ENCODE data around the gene LDB3. TPM values are rescaled to one million over a fixed set of nuclear protein-coding genes. Genes with fewer than 3 reads are reported as not detected.

Gene LDB3
- total RNA-seq, 1 experiment from 2014 or later = 0.20 TPM

GRCh38 chr10:86765548-86765947 is 97.2 kb downstream of the LDB3 start:
- TF ChIP-seq TCF7L2 (IDR thresholded peaks at IDR 0.05; ENCODE audit: borderline replicate concordance, extremely low read depth, insufficient read depth, insufficient read length) (no peak), ZBTB33 (IDR thresholded peaks at IDR 0.05; ENCODE audit: extremely low read depth, insufficient replicate concordance, low read length) (no peak), SP1 (IDR thresholded peaks at IDR 0.05; ENCODE audit: low read depth) (no peak)
- no peaks in the 10 kb centered on the region; the same call in 1 of the 2 replicates for H4K20me1 ChIP-seq (ENCODE audit: insufficient read depth)
- no peaks in the 10 kb centered on the region for H3K9me3 ChIP-seq (ENCODE audit: control insufficient read depth in 1 of 2, insufficient read depth in 1 of 2, low read depth in 1 of 2, low read length in 2 of 2)
- ChIA-PET CTCF (no interaction called here), RAD21 (ENCODE audit: low non-redundant PET in 1 of 2, low total read pairs in 2 of 2, uncharacterized antibody in 2 of 2, unreplicated experiment in 2 of 2) (interaction anchor here in 1 of 2 experiments (0.7 kb wide), 1 partner anchor 202 kb away, joined by 7 read pairs; no protein-coding TSS in a partner anchor), POLR2A (no interaction called here)
- H3K4me2 ChIP-seq (ENCODE audit: low read length) = no peak overlapping the region
- H3K9ac ChIP-seq (ENCODE audit: low read length) = no peak overlapping the region
- H3K9me2 ChIP-seq (ENCODE audit: insufficient read depth) = no peaks in the 10 kb centered on the region
- no peaks in the 10 kb centered on the region for H3K27me3 ChIP-seq (ENCODE audit: insufficient read depth, low read length)
- ATAC-seq = no peak
- H3K79me2 ChIP-seq (ENCODE audit: insufficient read depth, low read length) = peaks cover 96% of the 10 kb centered on the region
- intact Hi-C loops (cut with micrococcal nuclease) = no loop called here
- BruUV-seq (replicated peaks) = no TSS peak
- no peak overlapping the region for H3K27ac ChIP-seq (ENCODE audit: low read depth, low read length)
- no peaks in the 10 kb centered on the region for H3K36me3 ChIP-seq (ENCODE audit: control insufficient read depth in 1 of 2, insufficient read depth in 2 of 2, low read length in 2 of 2)
- H3K4me3 ChIP-seq (replicated peaks in 1 of 2; ENCODE audit: low read depth in 1 of 2, low read length in 2 of 2) = no peak overlapping the region
- DNase-seq (ENCODE audit: low read depth, low spot score) = no peak
- peaks cover 2 to 6% of the 10 kb centered on the region in 2 experiments; a peak in 2 of 4 replicates for H3K4me1 ChIP-seq (ENCODE audit: control insufficient read depth in 1 of 2, insufficient read depth in 2 of 2, low read length in 2 of 2)
- H2AFZ ChIP-seq (ENCODE audit: low read depth, low read length, poor library complexity, severe bottlenecking) = no peak overlapping the region

GRCh38 chr10:86768412-86769062 is 100.2 kb downstream of the LDB3 start:
- RAD21 ChIA-PET (ENCODE audit: low non-redundant PET in 1 of 2, low total read pairs in 2 of 2, uncharacterized antibody in 2 of 2, unreplicated experiment in 2 of 2) = no interaction called here
- TF ChIP-seq YY1 (IDR thresholded peaks at IDR 0.05; ENCODE audit: extremely low read depth, insufficient replicate concordance, low read depth, low read length) (no peak), JUND (IDR thresholded peaks at IDR 0.05) (no peak), RAD21 (IDR thresholded peaks at IDR 0.05; ENCODE audit: low read depth) (no peak), REST (IDR thresholded peaks at IDR 0.05; ENCODE audit: low read depth) (no peak), EGR1 (IDR thresholded peaks at IDR 0.05; ENCODE audit: low read depth) (no peak), EZH2 (IDR thresholded peaks at IDR 0.05) (no peak), ZBTB33 (IDR thresholded peaks at IDR 0.05; ENCODE audit: extremely low read depth, insufficient replicate concordance, low read length) (no peak), SRF (IDR thresholded peaks at IDR 0.05; ENCODE audit: low read depth) (no peak), CEBPB (IDR thresholded peaks at IDR 0.05; ENCODE audit: low read depth) (no peak)
- ATAC-seq (no peak), DNase-seq (ENCODE audit: low read depth, low spot score) (no peak)
- CTCF ChIA-PET = no interaction called here
- intact Hi-C loops (cut with micrococcal nuclease) = no loop called here
- no peaks in the 10 kb centered on the region for H3K27me3 ChIP-seq (ENCODE audit: insufficient read depth, low read length)
- no peak overlapping the region for H3K27ac ChIP-seq (ENCODE audit: low read depth, low read length)
- POLR2A ChIA-PET = no interaction called here
- H3K4me2 ChIP-seq (ENCODE audit: low read length) = no peak overlapping the region
- no TSS peak for BruUV-seq (replicated peaks)
- no peak overlapping the region for H3K9ac ChIP-seq (ENCODE audit: low read length)
- H3K4me1 ChIP-seq (ENCODE audit: control insufficient read depth in 1 of 2, insufficient read depth in 2 of 2, low read length in 2 of 2) = peaks cover 2 to 6% of the 10 kb centered on the region in 2 experiments; a peak in 2 of 4 replicates
- no peaks in the 10 kb centered on the region for H4K20me1 ChIP-seq (ENCODE audit: insufficient read depth)
- no peaks in the 10 kb centered on the region for H3K9me3 ChIP-seq (ENCODE audit: control insufficient read depth in 1 of 2, insufficient read depth in 1 of 2, low read depth in 1 of 2, low read length in 2 of 2)
- H3K9me2 ChIP-seq (ENCODE audit: insufficient read depth) = no peaks in the 10 kb centered on the region
- H3K4me3 ChIP-seq (replicated peaks in 1 of 2; ENCODE audit: low read depth in 1 of 2, low read length in 2 of 2) = no peak overlapping the region
- H3K79me2 ChIP-seq (ENCODE audit: insufficient read depth, low read length) = peaks cover 89% of the 10 kb centered on the region
- no peaks in the 10 kb centered on the region for H3K36me3 ChIP-seq (ENCODE audit: control insufficient read depth in 1 of 2, insufficient read depth in 2 of 2, low read length in 2 of 2)
- no peak overlapping the region for H2AFZ ChIP-seq (ENCODE audit: low read depth, low read length, poor library complexity, severe bottlenecking)

All from HCT116 (cell line).